Endothelial cell of umbilical vein (primary cell): ENCODE results near the gene KCNH5. TPM values are rescaled to one million over a fixed set of nuclear protein-coding genes. Genes with fewer than 3 reads are reported as not detected.

ENCODE experiments used
- BruUV-seq: library from RNA; stranded (reverse); fragments of 400-500 nt; replicated peaks from 2 replicates; lab custom pipeline; 2021; lab: Mats Ljungman, UMichigan
- CTCF ChIA-PET: fragments of 300-600, 350-600 bp; sonication (Branson Sonifier 250); formaldehyde crosslinking; loops from one replicate; lab custom pipeline; 2021; ENCODE audit warnings: antibody characterized with exemption, inconsistent platforms; lab: Charles Lee
- POLR2A ChIA-PET: fragments of 300-600, 350-600 bp; sonication (Branson Sonifier 250); formaldehyde crosslinking; loops from one replicate; lab custom pipeline; 2021; ENCODE audit warnings: antibody characterized with exemption, inconsistent platforms; lab: Charles Lee
- DNase-seq: peaks from one replicate; pipeline ENCODE4 v3.0.0-alpha.2; 2011; ENCODE audit warnings: low read depth, low spot score
- FAIRE-seq: peaks from 2 replicates; lab custom pipeline; 2011; peaks lifted over from hg19 to GRCh38; lab: Jason Lieb, UNC
- H2AFZ ChIP-seq: 2 replicates; pipeline ENCODE4 v1.6.0; 2012; ENCODE audit warnings: low read depth, low read length, control low read depth, inconsistent platforms
- H3K27ac ChIP-seq: 2 replicates; pipeline ENCODE4 v1.5.1; 2011; ENCODE audit warnings: low read depth, mild to moderate bottlenecking, control low read depth, low read length, moderate library complexity; ENCODE audit not compliant: insufficient read depth
- H3K27me3 ChIP-seq, 2 experiments: 2 replicates each; pipeline versions ENCODE4 v1.6.0 to v1.6.1; 2011; ENCODE audit warnings: low read length in 2 of 2, mixed read lengths in 1 of 2; ENCODE audit not compliant: control insufficient read depth in 2 of 2, insufficient read depth in 2 of 2
- H3K36me3 ChIP-seq, 2 experiments: 2 replicates in 1 of 2; 3 replicates in 1 of 2; pipeline ENCODE4 v1.5.1; 2011; ENCODE audit warnings: low read length in 2 of 2, mild to moderate bottlenecking in 1 of 2, moderate library complexity in 1 of 2; ENCODE audit not compliant: control insufficient read depth in 2 of 2, insufficient read depth in 2 of 2; ENCODE audit errors: extremely low read depth in 1 of 2
- H3K4me1 ChIP-seq: 3 replicates; pipeline ENCODE4 v1.5.1; 2011; ENCODE audit warnings: mild to moderate bottlenecking, low read length; ENCODE audit not compliant: control insufficient read depth, insufficient read depth; ENCODE audit errors: extremely low read depth
- H3K4me2 ChIP-seq: 2 replicates; pipeline ENCODE4 v1.6.1; 2011; ENCODE audit warnings: low read length, control low read depth, mixed read lengths; ENCODE audit not compliant: insufficient read depth
- H3K4me3 ChIP-seq, 3 experiments: fragments of 200-600 bp in 1 of 3; sonication (generic), shearing (Covaris generic) in 1 of 3; replicated peaks in 1 of 3; 2 replicates each; pipeline ENCODE4 v1.5.1; 2011 to 2016; ENCODE audit warnings: control low read depth in 3 of 3, low read length in 3 of 3, mild to moderate bottlenecking in 2 of 3, inconsistent platforms in 1 of 3, low read depth in 1 of 3, moderate library complexity in 1 of 3; ENCODE audit not compliant: insufficient read depth in 1 of 3
- H3K79me2 ChIP-seq: 2 replicates; pipeline ENCODE4 v1.6.0; 2012; ENCODE audit warnings: low read length, inconsistent platforms; ENCODE audit not compliant: control insufficient read depth, insufficient read depth
- H3K9ac ChIP-seq: replicated peaks from 2 replicates; pipeline ENCODE3; 2011; ENCODE audit warnings: low read length, control low read depth; ENCODE audit not compliant: insufficient read depth; ENCODE audit errors: extremely low read depth
- H3K9me1 ChIP-seq: replicated peaks from 3 replicates; pipeline ENCODE4 v1.6.0; 2011; ENCODE audit warnings: mild to moderate bottlenecking, low read length; ENCODE audit not compliant: control insufficient read depth, insufficient read depth; ENCODE audit errors: extremely low read depth
- H3K9me3 ChIP-seq: replicated peaks from 2 replicates; pipeline ENCODE4 v1.5.1; 2012; ENCODE audit warnings: low read length, inconsistent platforms; ENCODE audit not compliant: control insufficient read depth, insufficient read depth
- H4K20me1 ChIP-seq: replicated peaks from 2 replicates; pipeline ENCODE3; 2011; ENCODE audit warnings: mild to moderate bottlenecking, low read length; ENCODE audit not compliant: control insufficient read depth, insufficient read depth; ENCODE audit errors: extremely low read depth
- CTCF ChIP-seq, 2 donors: IDR thresholded peaks; 1 replicate in 1 of 2; 2 replicates in 1 of 2; pipeline ENCODE4 v1.5.1; 2011; ENCODE audit warnings: low read length in 2 of 2, mild to moderate bottlenecking in 2 of 2, moderate library complexity in 2 of 2, control low read depth in 1 of 2, inconsistent platforms in 1 of 2, low read depth in 1 of 2; ENCODE audit not compliant: insufficient read depth in 1 of 2; ENCODE audit errors: extremely low read depth in 1 of 2
- EZH2 ChIP-seq: IDR thresholded peaks from 2 replicates; pipeline ENCODE4 v1.6.1; 2012; ENCODE audit warnings: borderline replicate concordance, low read depth, mild to moderate bottlenecking, moderate library complexity, low read length, inconsistent platforms; ENCODE audit not compliant: severe bottlenecking
- FOS ChIP-seq: IDR thresholded peaks from 2 replicates; pipeline ENCODE4 v1.6.1; 2011; ENCODE audit warnings: mild to moderate bottlenecking, low read length, moderate library complexity, borderline replicate concordance; ENCODE audit not compliant: insufficient read depth
- GATA2 ChIP-seq: IDR thresholded peaks from 2 replicates; pipeline ENCODE4 v1.7.0; 2011; ENCODE audit warnings: low read depth, mild to moderate bottlenecking, moderate library complexity, mixed read lengths, low read length; ENCODE audit not compliant: insufficient read length, insufficient read depth
- JUN ChIP-seq: IDR thresholded peaks from 2 replicates; pipeline ENCODE4 v1.6.1; 2011; ENCODE audit warnings: borderline replicate concordance, low read depth; ENCODE audit not compliant: insufficient read length, insufficient read depth
- MYC ChIP-seq: IDR thresholded peaks from one replicate; pipeline ENCODE4 v1.6.1; 2011; ENCODE audit warnings: mild to moderate bottlenecking, low read depth, low read length
- POLR2A ChIP-seq: IDR thresholded peaks from 2 replicates; pipeline ENCODE4 v1.6.1; 2012; ENCODE audit warnings: low read depth, mild to moderate bottlenecking, control low read depth, low read length
- POLR2AphosphoS5 ChIP-seq: IDR thresholded peaks from 2 replicates; pipeline ENCODE4 v1.6.1; 2012; ENCODE audit warnings: low read depth, mild to moderate bottlenecking, control low read depth, low read length, moderate library complexity; ENCODE audit not compliant: insufficient read depth
- dilution Hi-C: fragments of 300-500 bp; cut with MboI; formaldehyde crosslinking; loops from one replicate; pipeline ENCODE4 v1.15.0; 2019; ENCODE audit warnings: low sequenced_read_pairs; ENCODE audit not compliant: extremely low pct_ligation_motif_present
- intact Hi-C: fragments of 100-400 bp; cut with micrococcal nuclease; formaldehyde crosslinking; loops from one replicate; pipeline ENCODE4 v1.10.0; 2022
- polyA plus RNA-seq, 4 experiments: library from polyadenylated mRNA; depleted of rRNA in 3 of 4; stranded (reverse) in 3 of 4; unstranded in 1 of 4; fragments of >200 nt; gene quantifications; 2 replicates each; pipeline versions ENCODE4 v1.2.1 to v1.2.3, GENCODE V29; 2011 to 2012; ENCODE audit warnings: missing spikeins in 1 of 4
- total RNA-seq: library from RNA; stranded (reverse); gene quantifications from 2 replicates; pipeline ENCODE4 v1.2.3, GENCODE V29; 2021
- TF ChIP-seq, protein P1 (sequence below): IDR thresholded peaks from 2 replicates; pipeline ENCODE4 v1.6.1; 2011; ENCODE audit not compliant: insufficient read depth, insufficient read length

Gene KCNH5
- total and polyA plus RNA-seq, 2 donors (not counting 3 experiments of a cell fraction or from before 2014, with no cell fraction given): not detected

GRCh38 chr14:62889364-62889763 lies 155.9 kb downstream of the KCNH5 start:
- Histone ChIP-seq H4K20me1 (no peaks in the 10 kb centered on the region), H3K9me1 (no peaks in the 10 kb centered on the region), H3K9ac (no peak overlapping the region), H3K4me3 (no peak overlapping the region), H3K79me2 (no peaks in the 10 kb centered on the region), H3K27ac (no peak overlapping the region), H3K4me2 (no peak overlapping the region), H3K4me1 (no peaks in the 10 kb centered on the region), H3K27me3 (no peaks in the 10 kb centered on the region), H3K9me3 (no peaks in the 10 kb centered on the region), H2AFZ (no peak overlapping the region), H3K36me3 (no peaks in the 10 kb centered on the region)
- no TSS peak for BruUV-seq
- intact Hi-C loops: no loop called here
- FAIRE-seq (no peak), DNase-seq (no peak)
- dilution Hi-C loops: no loop called here
- TF ChIP-seq, protein P1, sequence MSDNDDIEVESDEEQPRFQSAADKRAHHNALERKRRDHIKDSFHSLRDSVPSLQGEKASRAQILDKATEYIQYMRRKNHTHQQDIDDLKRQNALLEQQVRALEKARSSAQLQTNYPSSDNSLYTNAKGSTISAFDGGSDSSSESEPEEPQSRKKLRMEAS: no peak
- ChIA-PET POLR2A (no interaction called here), CTCF (no interaction called here)

DNA sequence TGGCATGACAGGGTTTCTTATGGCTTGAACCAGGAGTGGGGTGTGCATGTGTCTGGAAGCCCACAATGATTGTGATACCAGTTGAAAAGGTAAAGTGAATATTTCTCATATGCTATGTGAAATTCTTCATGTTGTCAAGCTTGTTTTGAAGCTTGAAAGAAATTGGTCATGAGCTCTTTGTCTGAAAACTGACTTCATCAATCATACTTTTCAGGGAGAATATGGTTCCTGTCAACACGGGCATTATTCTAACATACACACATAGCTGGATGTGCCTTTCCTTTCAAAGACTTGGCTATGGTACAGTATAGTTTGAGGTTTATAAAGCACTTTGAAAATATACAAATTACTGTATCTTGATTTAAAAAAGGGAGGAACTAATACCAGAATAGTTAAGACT lies 158.8 kb downstream of the KCNH5 start:
- BruUV-seq: no TSS peak
- CTCF ChIA-PET: no interaction called here
- Histone ChIP-seq H3K4me3 (no peak overlapping the region), H3K36me3 (no peaks in the 10 kb centered on the region), H3K9ac (no peak overlapping the region), H4K20me1 (no peaks in the 10 kb centered on the region), H3K9me1 (no peaks in the 10 kb centered on the region), H3K27ac (no peak overlapping the region), H3K4me1 (no peaks in the 10 kb centered on the region), H3K27me3 (no peaks in the 10 kb centered on the region), H2AFZ (no peak overlapping the region), H3K4me2 (no peak overlapping the region), H3K9me3 (no peaks in the 10 kb centered on the region), H3K79me2 (no peaks in the 10 kb centered on the region)
- intact Hi-C loops (no loop called here), dilution Hi-C loops (no loop called here)
- POLR2A ChIA-PET: no interaction called here
- FAIRE-seq (no peak), DNase-seq (no peak)
- TF ChIP-seq, protein P1: no peak
- TF ChIP-seq GATA2 (no peak), JUN (no peak), FOS (no peak), CTCF (IDR thresholded peaks at IDR 0.05; ENCODE audit: extremely low read depth in 1 of 2, insufficient read depth in 1 of 2, low read depth in 1 of 2, low read length in 2 of 2) (no peak), POLR2AphosphoS5 (no peak), EZH2 (no peak), MYC (no peak), POLR2A (no peak)
